Measurements from ENCODE around the gene MAGI2.
"Not testable (repeated sequence)": the region's sequence is repeated elsewhere in the genome, so short reads cannot be mapped to it uniquely, and the experiment has no call there.

The MAGI2 gene

GRCh38 chr7:79055722-79056415 is 397.6 kb downstream of the MAGI2 start:
- no peak for DNase-seq (ENCODE audit: low read depth, low spot score)

- DNase-seq (ENCODE audit: low read depth, low spot score) = no peak
These were observed 401.6 kb downstream of the MAGI2 start for GRCh38 chr7:79051915-79052314.

GRCh38 chr7:79050603-79051002 is 402.9 kb downstream of the MAGI2 start:
- no peak for DNase-seq (ENCODE audit: low read depth, low spot score)

GRCh38 chr7:79046061-79046460 is 407.4 kb downstream of the MAGI2 start:
- no peak for DNase-seq (ENCODE audit: low read depth, low spot score)

- no peak for DNase-seq (ENCODE audit: low read depth, low spot score)
These were observed 416.5 kb downstream of the MAGI2 start for GRCh38 chr7:79037001-79037400.

- no peak for DNase-seq (ENCODE audit: low read depth, low spot score)
These were observed 417.1 kb downstream of the MAGI2 start for GRCh38 chr7:79036356-79036755.

GRCh38 chr7:79035858-79036257 is 417.6 kb downstream of the MAGI2 start:
- DNase-seq (ENCODE audit: low read depth, low spot score) = no peak

- DNase-seq (ENCODE audit: low read depth, low spot score) = no peak
These were observed 418.7 kb downstream of the MAGI2 start for GRCh38 chr7:79034730-79035129.

- not testable (repeated sequence) for DNase-seq (ENCODE audit: low read depth, low spot score)
These were observed 433.8 kb downstream of the MAGI2 start for GRCh38 chr7:79019711-79020110.

- DNase-seq (ENCODE audit: low read depth, low spot score) = no peak
These were observed 441.5 kb downstream of the MAGI2 start for GRCh38 chr7:79011921-79012320.

GRCh38 chr7:79009647-79010046 is 443.8 kb downstream of the MAGI2 start:
- DNase-seq (ENCODE audit: low read depth, low spot score) = no peak

- DNase-seq (ENCODE audit: low read depth, low spot score) = no peak
These were observed 444.7 kb downstream of the MAGI2 start for GRCh38 chr7:79008786-79009185.

- DNase-seq (ENCODE audit: low read depth, low spot score) = no peak
These were observed 457.5 kb downstream of the MAGI2 start for GRCh38 chr7:78996013-78996412.

- DNase-seq (ENCODE audit: low read depth, low spot score) = no peak
These were observed 460.1 kb downstream of the MAGI2 start for GRCh38 chr7:78993341-78993740.

GRCh38 chr7:78985509-78985908 is 468.0 kb downstream of the MAGI2 start:
- no peak for DNase-seq (ENCODE audit: low read depth, low spot score)

- no peak for DNase-seq (ENCODE audit: low read depth, low spot score)
These were observed 470.0 kb downstream of the MAGI2 start for GRCh38 chr7:78983483-78983882.

- DNase-seq (ENCODE audit: low read depth, low spot score) = no peak
These were observed 483.0 kb downstream of the MAGI2 start for GRCh38 chr7:78970440-78970916.

GRCh38 chr7:78968951-78969350 is 484.5 kb downstream of the MAGI2 start:
- DNase-seq (ENCODE audit: low read depth, low spot score) = no peak

- not testable (repeated sequence) for DNase-seq (ENCODE audit: low read depth, low spot score)
These were observed 485.9 kb downstream of the MAGI2 start for GRCh38 chr7:78967561-78967960.

GRCh38 chr7:78967046-78967445 is 486.4 kb downstream of the MAGI2 start:
- no peak for DNase-seq (ENCODE audit: low read depth, low spot score)

- DNase-seq (ENCODE audit: low read depth, low spot score) = no peak
These were observed 494.0 kb downstream of the MAGI2 start for GRCh38 chr7:78959477-78959876.

GRCh38 chr7:78955329-78955728 is 498.1 kb downstream of the MAGI2 start:
- DNase-seq (ENCODE audit: low read depth, low spot score) = no peak

GRCh38 chr7:78953726-78954363 is 499.6 kb downstream of the MAGI2 start:
- DNase-seq (ENCODE audit: low read depth, low spot score) = no peak

Measured in activated CD4-positive, CD25-positive, alpha-beta regulatory T cell treated with anti-CD3 and anti-CD28 coated beads, Interleukin-2, amount 50 U/mL, for 16 hours (primary cell).